ENCODE measurements around the gene DEFB116.

DNA sequence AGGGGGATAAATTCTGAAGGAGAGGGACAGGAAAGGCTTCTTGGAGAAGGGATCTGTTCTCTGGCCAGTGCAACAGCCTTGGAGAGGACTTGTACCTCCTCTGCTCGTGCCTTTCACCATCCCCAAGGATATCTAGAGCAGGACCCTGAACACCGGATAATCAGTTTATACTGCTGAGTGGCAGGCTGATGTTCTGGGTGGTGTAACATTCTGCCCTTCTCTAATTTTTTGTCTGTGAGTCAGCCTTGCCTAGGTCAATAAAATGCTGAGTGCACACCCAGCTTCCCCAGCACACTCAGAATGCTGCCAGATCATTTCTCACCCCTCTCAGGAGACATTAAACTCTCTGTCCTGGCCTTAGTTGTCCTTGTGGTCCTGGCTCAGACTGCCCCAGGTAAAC, 51.0 kb downstream of the DEFB116 start, which contains the start of gene DEFB115:
- TF ChIP-seq EZH2 (IDR thresholded peaks at IDR 0.05; ENCODE audit: insufficient read depth, low read length), result no peak
- TF ChIP-seq, protein P1, sequence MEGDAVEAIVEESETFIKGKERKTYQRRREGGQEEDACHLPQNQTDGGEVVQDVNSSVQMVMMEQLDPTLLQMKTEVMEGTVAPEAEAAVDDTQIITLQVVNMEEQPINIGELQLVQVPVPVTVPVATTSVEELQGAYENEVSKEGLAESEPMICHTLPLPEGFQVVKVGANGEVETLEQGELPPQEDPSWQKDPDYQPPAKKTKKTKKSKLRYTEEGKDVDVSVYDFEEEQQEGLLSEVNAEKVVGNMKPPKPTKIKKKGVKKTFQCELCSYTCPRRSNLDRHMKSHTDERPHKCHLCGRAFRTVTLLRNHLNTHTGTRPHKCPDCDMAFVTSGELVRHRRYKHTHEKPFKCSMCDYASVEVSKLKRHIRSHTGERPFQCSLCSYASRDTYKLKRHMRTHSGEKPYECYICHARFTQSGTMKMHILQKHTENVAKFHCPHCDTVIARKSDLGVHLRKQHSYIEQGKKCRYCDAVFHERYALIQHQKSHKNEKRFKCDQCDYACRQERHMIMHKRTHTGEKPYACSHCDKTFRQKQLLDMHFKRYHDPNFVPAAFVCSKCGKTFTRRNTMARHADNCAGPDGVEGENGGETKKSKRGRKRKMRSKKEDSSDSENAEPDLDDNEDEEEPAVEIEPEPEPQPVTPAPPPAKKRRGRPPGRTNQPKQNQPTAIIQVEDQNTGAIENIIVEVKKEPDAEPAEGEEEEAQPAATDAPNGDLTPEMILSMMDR (IDR thresholded peaks at IDR 0.05; ENCODE audit: insufficient read depth, low read depth, low read length), result no peak

Measured in astrocyte (in vitro differentiated cells and primary cell).